ENCODE measurements around the gene PPP1R1C. TPM values are rescaled to one million over a fixed set of nuclear protein-coding genes. Genes with fewer than 3 reads are reported as not detected.
"Not testable (repeated sequence)": the region's sequence is repeated elsewhere in the genome, so short reads cannot be mapped to it uniquely, and the experiment has no call there.

PPP1R1C gene
- total and polyA plus RNA-seq, 2 donors from 2014 or later, result 2.5 TPM

- H3K36me3 ChIP-seq (ENCODE audit: control insufficient read depth in 2 of 3, insufficient read depth in 3 of 3, low read length in 3 of 3), result no peaks in the 10 kb centered on the region
- no peak overlapping the region for H3K4me3 ChIP-seq (ENCODE audit: low read length in 3 of 3)
- no peak overlapping the region for H3K27ac ChIP-seq (ENCODE audit: low read depth in 2 of 2, low read length in 2 of 2)
- no peaks in the 10 kb centered on the region for H3K9me3 ChIP-seq (ENCODE audit: control insufficient read depth in 2 of 3, insufficient read depth in 1 of 3, low read length in 3 of 3)
- no peak overlapping the region for H3K9ac ChIP-seq (ENCODE audit: low read length in 3 of 3)
- DNase-seq (no peak), FAIRE-seq (no peak)
- H3K4me1 ChIP-seq (ENCODE audit: control insufficient read depth in 2 of 3, insufficient read depth in 2 of 3, low read depth in 1 of 3, low read length in 3 of 3), result peaks cover 0 to 1% (median 0%) of the 10 kb centered on the region in 3 donors
- intact Hi-C loops (cut with DNase I), result no loop called here
- no peaks in the 10 kb centered on the region for H3K27me3 ChIP-seq (ENCODE audit: control insufficient read depth, insufficient read depth, low read length)
- no peak for TF ChIP-seq CTCF (IDR thresholded peaks at IDR 0.05; ENCODE audit: borderline replicate concordance, extremely low read depth, insufficient read depth)
These were observed 26.1 kb upstream of the PPP1R1C start for GRCh38 chr2:181959508-181959907.

GRCh38 chr2:181961167-181961566, 24.5 kb upstream of the PPP1R1C start:
- H3K9ac ChIP-seq (ENCODE audit: low read length in 3 of 3); H3K27ac ChIP-seq (ENCODE audit: low read depth in 2 of 2, low read length in 2 of 2); FAIRE-seq; H3K27me3 ChIP-seq (ENCODE audit: control insufficient read depth, insufficient read depth, low read length); H3K36me3 ChIP-seq (ENCODE audit: control insufficient read depth in 2 of 3, insufficient read depth in 3 of 3, low read length in 3 of 3); intact Hi-C loops (cut with DNase I); H3K4me3 ChIP-seq (ENCODE audit: low read length in 3 of 3); H3K4me1 ChIP-seq (ENCODE audit: control insufficient read depth in 2 of 3, insufficient read depth in 2 of 3, low read depth in 1 of 3, low read length in 3 of 3); H3K9me3 ChIP-seq (ENCODE audit: control insufficient read depth in 2 of 3, insufficient read depth in 1 of 3, low read length in 3 of 3): not testable (repeated sequence)
- DNase-seq, result peak in 1 of 5 donors; percentile 42

- no peak for FAIRE-seq
These were observed 23.5 kb upstream of the PPP1R1C start for GRCh38 chr2:181962142-181962541.

GRCh38 chr2:181970160-181970794, 15.4 kb upstream of the PPP1R1C start:
- H3K27me3 ChIP-seq (ENCODE audit: control insufficient read depth, insufficient read depth, low read length), result no peaks in the 10 kb centered on the region
- no peak for TF ChIP-seq CTCF (IDR thresholded peaks at IDR 0.05; ENCODE audit: borderline replicate concordance, extremely low read depth, insufficient read depth)
- intact Hi-C loops (cut with DNase I), result no loop called here
- H3K27ac ChIP-seq (ENCODE audit: low read depth in 2 of 2, low read length in 2 of 2), result no peak overlapping the region
- DNase-seq (no peak), FAIRE-seq (no peak)
- H3K4me1 ChIP-seq (ENCODE audit: control insufficient read depth in 2 of 3, insufficient read depth in 2 of 3, low read depth in 1 of 3, low read length in 3 of 3), result no peaks in the 10 kb centered on the region
- no peak overlapping the region for H3K4me3 ChIP-seq (ENCODE audit: low read length in 3 of 3)
- H3K9me3 ChIP-seq (ENCODE audit: control insufficient read depth in 2 of 3, insufficient read depth in 1 of 3, low read length in 3 of 3), result no peaks in the 10 kb centered on the region
- H3K9ac ChIP-seq (ENCODE audit: low read length in 3 of 3), result no peak overlapping the region
- no peaks in the 10 kb centered on the region for H3K36me3 ChIP-seq (ENCODE audit: control insufficient read depth in 2 of 3, insufficient read depth in 3 of 3, low read length in 3 of 3)

More at GRCh38 chr2:181962142-181962541, 23.5 kb upstream of the PPP1R1C start:
- Histone ChIP-seq H3K4me1 (ENCODE audit: control insufficient read depth in 2 of 3, insufficient read depth in 2 of 3, low read depth in 1 of 3, low read length in 3 of 3) (no peaks in the 10 kb centered on the region), H3K9me3 (ENCODE audit: control insufficient read depth in 2 of 3, insufficient read depth in 1 of 3, low read length in 3 of 3) (no peaks in the 10 kb centered on the region), H3K27me3 (ENCODE audit: control insufficient read depth, insufficient read depth, low read length) (no peaks in the 10 kb centered on the region), H3K4me3 (ENCODE audit: low read length in 3 of 3) (no peak overlapping the region), H3K27ac (ENCODE audit: low read depth in 2 of 2, low read length in 2 of 2) (no peak overlapping the region), H3K9ac (ENCODE audit: low read length in 3 of 3) (no peak overlapping the region), H3K36me3 (ENCODE audit: control insufficient read depth in 2 of 3, insufficient read depth in 3 of 3, low read length in 3 of 3) (no peaks in the 10 kb centered on the region)
- no peak for TF ChIP-seq CTCF (IDR thresholded peaks at IDR 0.05; ENCODE audit: borderline replicate concordance, extremely low read depth, insufficient read depth)
- DNase-seq, result peak in 1 of 5 donors; percentile 49
- intact Hi-C loops (cut with DNase I), result no loop called here

Measured in kidney (tissue), 14 donors.